SU-DHL-6 (cell line): Measurements from ENCODE around the gene STK32C.

ENCODE experiments used
- EZH2phosphoT487 ChIP-seq: fragments of 200-600 bp; sonication (generic), shearing (Covaris generic); conservative IDR thresholded peaks from 2 replicates; pipeline ENCODE4 v1.6.1; 2018; ENCODE audit warnings: mild to moderate bottlenecking, antibody characterized with exemption, low read length, moderate library complexity, mixed read lengths
- TF ChIP-seq, protein P1 (sequence below): fragments of 200-600 bp; sonication (generic); IDR thresholded peaks from one replicate; pipeline ENCODE4 v1.5.1; 2017; ENCODE audit warnings: antibody characterized with exemption, mild to moderate bottlenecking, low read length, moderate library complexity; ENCODE audit not compliant: insufficient read depth, poor library complexity, severe bottlenecking

DNA sequence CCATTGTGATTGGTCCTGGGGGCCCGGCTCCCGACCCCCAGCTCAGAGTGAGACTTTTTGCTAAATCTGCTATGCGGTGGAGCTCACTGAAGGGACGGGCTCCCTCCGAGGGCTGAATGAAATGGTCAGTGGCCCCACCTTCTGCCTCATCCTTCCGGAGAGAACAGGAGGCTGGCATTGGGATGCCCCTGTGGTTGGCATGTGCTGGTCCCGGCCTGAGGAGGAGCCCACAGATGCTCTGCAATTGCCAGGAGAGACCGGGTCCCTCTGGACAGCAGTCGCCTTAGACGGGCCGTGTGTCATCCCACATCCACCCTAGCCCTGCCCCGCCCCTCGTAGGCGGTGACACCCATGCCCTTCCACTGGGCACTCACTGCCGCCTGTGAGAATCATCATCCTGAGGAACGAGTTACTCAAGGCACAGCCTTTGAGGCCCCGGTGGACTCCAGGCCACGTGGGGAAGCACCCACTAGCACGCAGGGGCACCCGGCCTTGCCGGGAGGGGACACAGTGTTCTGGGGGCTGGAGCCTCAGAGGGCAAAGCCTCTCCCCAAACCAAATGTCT, 142.3 kb downstream of the STK32C start:
- TF ChIP-seq, protein P1, sequence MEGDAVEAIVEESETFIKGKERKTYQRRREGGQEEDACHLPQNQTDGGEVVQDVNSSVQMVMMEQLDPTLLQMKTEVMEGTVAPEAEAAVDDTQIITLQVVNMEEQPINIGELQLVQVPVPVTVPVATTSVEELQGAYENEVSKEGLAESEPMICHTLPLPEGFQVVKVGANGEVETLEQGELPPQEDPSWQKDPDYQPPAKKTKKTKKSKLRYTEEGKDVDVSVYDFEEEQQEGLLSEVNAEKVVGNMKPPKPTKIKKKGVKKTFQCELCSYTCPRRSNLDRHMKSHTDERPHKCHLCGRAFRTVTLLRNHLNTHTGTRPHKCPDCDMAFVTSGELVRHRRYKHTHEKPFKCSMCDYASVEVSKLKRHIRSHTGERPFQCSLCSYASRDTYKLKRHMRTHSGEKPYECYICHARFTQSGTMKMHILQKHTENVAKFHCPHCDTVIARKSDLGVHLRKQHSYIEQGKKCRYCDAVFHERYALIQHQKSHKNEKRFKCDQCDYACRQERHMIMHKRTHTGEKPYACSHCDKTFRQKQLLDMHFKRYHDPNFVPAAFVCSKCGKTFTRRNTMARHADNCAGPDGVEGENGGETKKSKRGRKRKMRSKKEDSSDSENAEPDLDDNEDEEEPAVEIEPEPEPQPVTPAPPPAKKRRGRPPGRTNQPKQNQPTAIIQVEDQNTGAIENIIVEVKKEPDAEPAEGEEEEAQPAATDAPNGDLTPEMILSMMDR, result no peak
- no peak for TF ChIP-seq EZH2phosphoT487
